SK-N-SH (cell line): Measurements from ENCODE around the gene PRKCA. TPM values are rescaled to one million over a fixed set of nuclear protein-coding genes. Genes with fewer than 3 reads are reported as not detected.

Experiments used
- CTCF ChIA-PET: fragments of 300-600, 350-600 bp; formaldehyde crosslinking; extraction: SDS; loops from one replicate; lab custom pipeline; 2021; lab: Yijun Ruan, JAX
- POLR2A ChIA-PET: fragments of 350-600 bp; sonication (Branson Sonifier 250); formaldehyde crosslinking; extraction: SDS; loops from one replicate; lab custom pipeline; 2020; ENCODE audit warnings: antibody characterized with exemption, inconsistent platforms; lab: Yijun Ruan, JAX
- DNase-seq: peaks from one replicate; pipeline ENCODE4 v3.0.0; 2012
- H2AFZ ChIP-seq: fragments of 200-600 bp; sonication (generic); 2 replicates; pipeline ENCODE4 v1.8.1; 2016; ENCODE audit warnings: antibody characterized with exemption, mild to moderate bottlenecking, low read depth
- H3F3A ChIP-seq: fragments of 200-600 bp; sonication (generic); replicated peaks from 2 replicates; pipeline ENCODE3; 2016; ENCODE audit warnings: antibody characterized with exemption, mild to moderate bottlenecking; ENCODE audit not compliant: insufficient read depth
- H3K27ac ChIP-seq, 2 experiments: fragments of 200-500 bp in 1 of 2; fragments of 200-600 bp in 1 of 2; sonication (Bioruptor generic) in 1 of 2; sonication (generic), shearing (Covaris generic) in 1 of 2; 2 replicates each; pipeline versions ENCODE4 v1.5.1 to v1.6.1; 2014 to 2016; ENCODE audit warnings: low read depth in 2 of 2, inconsistent platforms in 1 of 2, low read length in 1 of 2, mild to moderate bottlenecking in 1 of 2, mixed read lengths in 1 of 2
- H3K27me3 ChIP-seq: fragments of 200-600 bp; sonication (generic), shearing (Covaris generic); 2 replicates; pipeline ENCODE4 v1.6.1; 2016; ENCODE audit warnings: mixed run types; ENCODE audit not compliant: insufficient read depth
- H3K36me3 ChIP-seq, 2 experiments: fragments of 200-500 bp in 1 of 2; fragments of 200-600 bp in 1 of 2; sonication (Bioruptor generic) in 1 of 2; sonication (generic) in 1 of 2; replicated peaks in 1 of 2; 2 replicates each; pipeline versions ENCODE3 to v1.5.1; 2014 to 2016; ENCODE audit warnings: low read length in 1 of 2, mild to moderate bottlenecking in 1 of 2; ENCODE audit not compliant: insufficient read depth in 2 of 2, control insufficient read depth in 1 of 2
- H3K4me1 ChIP-seq, 2 experiments: fragments of 200-500 bp in 1 of 2; fragments of 200-600 bp in 1 of 2; sonication (Bioruptor generic) in 1 of 2; sonication (generic), shearing (Covaris generic) in 1 of 2; 2 replicates each; pipeline versions ENCODE4 v1.5.1 to v1.6.1; 2014 to 2016; ENCODE audit warnings: low read depth in 1 of 2, low read length in 1 of 2, mixed run types in 1 of 2; ENCODE audit not compliant: insufficient read depth in 2 of 2, control insufficient read depth in 1 of 2
- H3K4me2 ChIP-seq: fragments of 200-600 bp; sonication (generic), shearing (Covaris generic); 2 replicates; pipeline ENCODE4 v1.6.1; 2017; ENCODE audit warnings: mixed run types
- H3K4me3 ChIP-seq, 2 experiments: fragments of 200-500 bp in 1 of 2; fragments of 200-600 bp in 1 of 2; sonication (Bioruptor generic) in 1 of 2; sonication (generic), shearing (Covaris generic) in 1 of 2; 2 replicates each; pipeline versions ENCODE4 v1.5.1 to v1.8.1; 2014 to 2016; ENCODE audit warnings: low read depth in 2 of 2, inconsistent platforms in 1 of 2, low read length in 1 of 2, mild to moderate bottlenecking in 1 of 2, mixed read lengths in 1 of 2, moderate library complexity in 1 of 2
- H3K79me2 ChIP-seq: fragments of 200-600 bp; sonication (generic); 2 replicates; pipeline ENCODE4 v1.8.1; 2017; ENCODE audit warnings: mild to moderate bottlenecking; ENCODE audit not compliant: insufficient read depth
- H3K9ac ChIP-seq: fragments of 200-600 bp; sonication (generic); 2 replicates; pipeline ENCODE4 v1.6.1; 2017; ENCODE audit warnings: mixed run types
- H3K9me2 ChIP-seq: fragments of 200-600 bp; sonication (generic); 2 replicates; pipeline ENCODE4 v1.6.1; 2017; ENCODE audit warnings: mixed run types
- H3K9me3 ChIP-seq: fragments of 200-600 bp; sonication (generic); 2 replicates; pipeline ENCODE4 v1.6.1; 2017; ENCODE audit warnings: mixed run types, mild to moderate bottlenecking, moderate library complexity
- H4K20me1 ChIP-seq: fragments of 200-600 bp; sonication (generic); 2 replicates; pipeline ENCODE4 v1.6.1; 2017; ENCODE audit warnings: mild to moderate bottlenecking, mixed run types; ENCODE audit not compliant: insufficient read depth
- CHD2 ChIP-seq: fragments of 150-350 bp; IDR thresholded peaks from 2 replicates; pipeline ENCODE4 v1.6.1; 2018; ENCODE audit warnings: low read length; ENCODE audit not compliant: partially characterized antibody
- EP300 ChIP-seq, 2 experiments: IDR thresholded peaks; 2 replicates each; pipeline versions ENCODE4 v1.4.0 to v1.6.1; 2012; ENCODE audit warnings: borderline replicate concordance in 1 of 2, low read depth in 1 of 2, low read length in 1 of 2
- EZH2phosphoT487 ChIP-seq: fragments of 200-600 bp; sonication (generic); IDR thresholded peaks from 2 replicates; pipeline ENCODE4 v1.6.1; 2017; ENCODE audit warnings: low read depth, mixed run types, mild to moderate bottlenecking, antibody characterized with exemption, moderate library complexity, borderline replicate concordance
- FOXM1 ChIP-seq: IDR thresholded peaks from 2 replicates; pipeline ENCODE4 v1.4.0; 2012; ENCODE audit warnings: low read depth, mild to moderate bottlenecking
- JUND ChIP-seq: IDR thresholded peaks from 2 replicates; pipeline ENCODE4 v1.4.0; 2012
- MEF2A ChIP-seq: IDR thresholded peaks from 2 replicates; pipeline ENCODE4 v1.4.0; 2012; ENCODE audit warnings: low read depth, borderline replicate concordance
- POLR2AphosphoS5 ChIP-seq: IDR thresholded peaks from 2 replicates; pipeline ENCODE4 v1.6.1; 2012; ENCODE audit warnings: low read depth, low read length
- RAD21 ChIP-seq: IDR thresholded peaks from 2 replicates; pipeline ENCODE4 v1.6.1; 2012; ENCODE audit warnings: mild to moderate bottlenecking, low read length
- SIN3A ChIP-seq: IDR thresholded peaks from 2 replicates; pipeline ENCODE4 v1.6.1; 2012; ENCODE audit warnings: low read depth, mild to moderate bottlenecking, low read length, moderate library complexity, borderline replicate concordance
- TAF1 ChIP-seq: IDR thresholded peaks from 2 replicates; pipeline ENCODE4 v1.6.1; 2012; ENCODE audit warnings: low read depth, mild to moderate bottlenecking, low read length, moderate library complexity, borderline replicate concordance
- YY1 ChIP-seq: IDR thresholded peaks from 2 replicates; pipeline ENCODE4 v1.4.0; 2012; ENCODE audit warnings: low read depth, mild to moderate bottlenecking
- WGBS: methylation state at CpG from one replicate; pipeline ENCODE4 v1.1.6; 2017; ENCODE audit warnings: low lambda C conversion rate; 5-methylcytosine and 5-hydroxymethylcytosine counted together
- polyA plus RNA-seq, 3 experiments: library from polyadenylated mRNA; depleted of rRNA; stranded (reverse); fragments of >200 nt; gene quantifications; 2 replicates each; pipeline ENCODE4 v1.2.3, GENCODE V29; 2012
- TF ChIP-seq, protein P1 (sequence below): IDR thresholded peaks from 2 replicates; pipeline ENCODE4; 2012
- TF ChIP-seq, protein P2 (sequence below): IDR thresholded peaks from 2 replicates; pipeline ENCODE4 v1.4.0; 2012; ENCODE audit warnings: low read depth, borderline replicate concordance
- TF ChIP-seq, protein P3 (sequence below): IDR thresholded peaks from 2 replicates; pipeline ENCODE4 v1.6.1; 2012; ENCODE audit warnings: mild to moderate bottlenecking, low read depth, low read length, moderate library complexity

The PRKCA gene
- polyA plus RNA-seq, 1 of the 3 experiments (the other 2 are of a cell fraction) = 108 TPM

DNA sequence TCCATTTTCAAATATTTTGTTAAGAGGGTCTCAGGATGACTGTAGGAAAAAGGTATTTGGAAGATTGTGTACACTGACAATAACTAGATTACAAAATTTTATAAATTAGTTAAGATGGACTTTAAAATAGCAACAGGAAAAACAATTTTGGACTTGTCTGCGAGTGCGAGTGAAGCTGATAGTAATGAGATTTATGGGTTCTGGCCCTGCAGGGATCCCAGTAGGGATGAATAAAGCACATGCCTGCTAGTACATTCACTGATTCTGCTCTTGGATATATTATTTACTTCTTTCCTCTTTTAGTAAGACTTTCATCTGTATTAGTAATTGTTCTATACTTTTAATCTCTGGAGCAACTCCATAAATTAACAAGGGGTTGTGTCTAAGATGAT, 28.2 kb downstream of the PRKCA start:
- Histone ChIP-seq H3K79me2 (peaks cover 100% of the 10 kb centered on the region), H3K9ac (no peak overlapping the region)

More for the DNA sequence above, 28.2 kb downstream of the PRKCA start:
- peak overlapping the region; percentile 6; the same call in 1 of the 2 replicates for H3K4me2 ChIP-seq
- H3K36me3 ChIP-seq = peaks cover 0 to 50% of the 10 kb centered on the region in 2 experiments
- WGBS = 42% methylated on average over 2 of the region's 2 CpGs
- peaks cover 29 to 30% of the 10 kb centered on the region in 2 experiments for H3K4me1 ChIP-seq
- H2AFZ ChIP-seq = no peak overlapping the region
- no peaks in the 10 kb centered on the region for H3K9me3 ChIP-seq
- CTCF ChIA-PET = interaction anchor here (1.1 to 2.0 kb wide), 4 partner anchors 9 to 93 kb away, joined by 3 to 4 read pairs (median 4); no protein-coding TSS in a partner anchor
- DNase-seq = no peak
- H3K27me3 ChIP-seq = no peaks in the 10 kb centered on the region
- no peaks in the 10 kb centered on the region for H3K9me2 ChIP-seq
- no peak overlapping the region for H3K4me3 ChIP-seq
- peak overlapping the region; percentile 47; a peak in 2 of 4 replicates for H3K27ac ChIP-seq
- POLR2A ChIA-PET = no interaction called here
- H3F3A ChIP-seq = peaks cover 52% of the 10 kb centered on the region
- peaks cover 95% of the 10 kb centered on the region for H4K20me1 ChIP-seq
- peak; percentile 25 for TF ChIP-seq CHD2
- 0 out of 2 replicates have a peak, but pooled peaks have one; percentile 14 for TF ChIP-seq MEF2A
- TF ChIP-seq FOXM1 = peak; percentile 36; the same call in 1 of the 2 replicates
- TF ChIP-seq, protein P1, sequence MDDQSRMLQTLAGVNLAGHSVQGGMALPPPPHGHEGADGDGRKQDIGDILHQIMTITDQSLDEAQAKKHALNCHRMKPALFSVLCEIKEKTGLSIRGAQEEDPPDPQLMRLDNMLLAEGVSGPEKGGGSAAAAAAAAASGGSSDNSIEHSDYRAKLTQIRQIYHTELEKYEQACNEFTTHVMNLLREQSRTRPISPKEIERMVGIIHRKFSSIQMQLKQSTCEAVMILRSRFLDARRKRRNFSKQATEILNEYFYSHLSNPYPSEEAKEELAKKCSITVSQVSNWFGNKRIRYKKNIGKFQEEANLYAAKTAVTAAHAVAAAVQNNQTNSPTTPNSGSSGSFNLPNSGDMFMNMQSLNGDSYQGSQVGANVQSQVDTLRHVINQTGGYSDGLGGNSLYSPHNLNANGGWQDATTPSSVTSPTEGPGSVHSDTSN = peak; percentile 27; the same call in 1 of the 2 replicates
- TF ChIP-seq TAF1 = no peak
- no peak; the same call in 1 of the 2 replicates for TF ChIP-seq JUND
- peak in 1 of 2 experiments; percentile 13; a peak in 1 of 4 replicates for TF ChIP-seq EP300 (IDR thresholded peaks at IDR 0.05; ENCODE audit: borderline replicate concordance in 1 of 2, low read depth in 1 of 2, low read length in 1 of 2)
- no peak for TF ChIP-seq SIN3A
- no peak for TF ChIP-seq POLR2AphosphoS5
- TF ChIP-seq, protein P2, sequence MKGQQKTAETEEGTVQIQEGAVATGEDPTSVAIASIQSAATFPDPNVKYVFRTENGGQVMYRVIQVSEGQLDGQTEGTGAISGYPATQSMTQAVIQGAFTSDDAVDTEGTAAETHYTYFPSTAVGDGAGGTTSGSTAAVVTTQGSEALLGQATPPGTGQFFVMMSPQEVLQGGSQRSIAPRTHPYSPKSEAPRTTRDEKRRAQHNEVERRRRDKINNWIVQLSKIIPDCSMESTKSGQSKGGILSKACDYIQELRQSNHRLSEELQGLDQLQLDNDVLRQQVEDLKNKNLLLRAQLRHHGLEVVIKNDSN = no peak
- no peak for TF ChIP-seq EZH2phosphoT487
- TF ChIP-seq, protein P3, sequence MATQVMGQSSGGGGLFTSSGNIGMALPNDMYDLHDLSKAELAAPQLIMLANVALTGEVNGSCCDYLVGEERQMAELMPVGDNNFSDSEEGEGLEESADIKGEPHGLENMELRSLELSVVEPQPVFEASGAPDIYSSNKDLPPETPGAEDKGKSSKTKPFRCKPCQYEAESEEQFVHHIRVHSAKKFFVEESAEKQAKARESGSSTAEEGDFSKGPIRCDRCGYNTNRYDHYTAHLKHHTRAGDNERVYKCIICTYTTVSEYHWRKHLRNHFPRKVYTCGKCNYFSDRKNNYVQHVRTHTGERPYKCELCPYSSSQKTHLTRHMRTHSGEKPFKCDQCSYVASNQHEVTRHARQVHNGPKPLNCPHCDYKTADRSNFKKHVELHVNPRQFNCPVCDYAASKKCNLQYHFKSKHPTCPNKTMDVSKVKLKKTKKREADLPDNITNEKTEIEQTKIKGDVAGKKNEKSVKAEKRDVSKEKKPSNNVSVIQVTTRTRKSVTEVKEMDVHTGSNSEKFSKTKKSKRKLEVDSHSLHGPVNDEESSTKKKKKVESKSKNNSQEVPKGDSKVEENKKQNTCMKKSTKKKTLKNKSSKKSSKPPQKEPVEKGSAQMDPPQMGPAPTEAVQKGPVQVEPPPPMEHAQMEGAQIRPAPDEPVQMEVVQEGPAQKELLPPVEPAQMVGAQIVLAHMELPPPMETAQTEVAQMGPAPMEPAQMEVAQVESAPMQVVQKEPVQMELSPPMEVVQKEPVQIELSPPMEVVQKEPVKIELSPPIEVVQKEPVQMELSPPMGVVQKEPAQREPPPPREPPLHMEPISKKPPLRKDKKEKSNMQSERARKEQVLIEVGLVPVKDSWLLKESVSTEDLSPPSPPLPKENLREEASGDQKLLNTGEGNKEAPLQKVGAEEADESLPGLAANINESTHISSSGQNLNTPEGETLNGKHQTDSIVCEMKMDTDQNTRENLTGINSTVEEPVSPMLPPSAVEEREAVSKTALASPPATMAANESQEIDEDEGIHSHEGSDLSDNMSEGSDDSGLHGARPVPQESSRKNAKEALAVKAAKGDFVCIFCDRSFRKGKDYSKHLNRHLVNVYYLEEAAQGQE = no peak
- no peak for TF ChIP-seq RAD21
- TF ChIP-seq YY1 = no peak
